NB4 (cell line): ENCODE data around the gene PPY.

ENCODE experiments used
- MYC ChIP-seq: IDR thresholded peaks from 2 replicates; pipeline ENCODE4 v1.6.1; 2011; ENCODE audit warnings: low read depth, low read length
- POLR2A ChIP-seq: IDR thresholded peaks from 2 replicates; pipeline ENCODE4 v1.6.1; 2011; ENCODE audit warnings: mild to moderate bottlenecking; ENCODE audit not compliant: insufficient read length; ENCODE audit errors: extremely low read depth
- TF ChIP-seq, protein P1 (sequence below): IDR thresholded peaks from one replicate; pipeline ENCODE4 v1.5.1; 2012; ENCODE audit warnings: low read depth, low read length
- TF ChIP-seq, protein P2 (sequence below): IDR thresholded peaks from 2 replicates; pipeline ENCODE4 v1.6.1; 2011; ENCODE audit warnings: low read depth, low read length

DNA sequence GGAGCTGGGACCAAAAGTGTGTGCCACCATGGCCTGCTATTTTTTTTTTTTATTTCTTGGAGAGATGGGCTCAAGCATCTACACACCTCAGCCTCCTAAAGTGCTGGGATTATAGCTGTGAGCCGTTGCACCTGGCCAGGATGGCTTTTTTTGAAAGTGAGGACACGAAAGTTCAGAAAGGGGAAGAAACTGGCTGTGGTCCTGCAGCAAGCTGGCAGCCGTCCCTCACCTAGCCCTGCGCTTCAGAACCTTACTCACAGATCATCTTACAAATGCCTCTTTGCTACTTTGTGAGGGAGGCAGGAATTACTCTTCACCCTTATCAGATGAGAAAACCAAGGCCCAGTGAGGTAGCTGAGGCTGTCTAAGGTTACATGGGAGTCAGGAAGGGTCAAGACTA, 4.5 kb upstream of the PPY start:
- TF ChIP-seq, protein P1, sequence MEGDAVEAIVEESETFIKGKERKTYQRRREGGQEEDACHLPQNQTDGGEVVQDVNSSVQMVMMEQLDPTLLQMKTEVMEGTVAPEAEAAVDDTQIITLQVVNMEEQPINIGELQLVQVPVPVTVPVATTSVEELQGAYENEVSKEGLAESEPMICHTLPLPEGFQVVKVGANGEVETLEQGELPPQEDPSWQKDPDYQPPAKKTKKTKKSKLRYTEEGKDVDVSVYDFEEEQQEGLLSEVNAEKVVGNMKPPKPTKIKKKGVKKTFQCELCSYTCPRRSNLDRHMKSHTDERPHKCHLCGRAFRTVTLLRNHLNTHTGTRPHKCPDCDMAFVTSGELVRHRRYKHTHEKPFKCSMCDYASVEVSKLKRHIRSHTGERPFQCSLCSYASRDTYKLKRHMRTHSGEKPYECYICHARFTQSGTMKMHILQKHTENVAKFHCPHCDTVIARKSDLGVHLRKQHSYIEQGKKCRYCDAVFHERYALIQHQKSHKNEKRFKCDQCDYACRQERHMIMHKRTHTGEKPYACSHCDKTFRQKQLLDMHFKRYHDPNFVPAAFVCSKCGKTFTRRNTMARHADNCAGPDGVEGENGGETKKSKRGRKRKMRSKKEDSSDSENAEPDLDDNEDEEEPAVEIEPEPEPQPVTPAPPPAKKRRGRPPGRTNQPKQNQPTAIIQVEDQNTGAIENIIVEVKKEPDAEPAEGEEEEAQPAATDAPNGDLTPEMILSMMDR: no peak
- TF ChIP-seq POLR2A (no peak), MYC (no peak)
- TF ChIP-seq, protein P2, sequence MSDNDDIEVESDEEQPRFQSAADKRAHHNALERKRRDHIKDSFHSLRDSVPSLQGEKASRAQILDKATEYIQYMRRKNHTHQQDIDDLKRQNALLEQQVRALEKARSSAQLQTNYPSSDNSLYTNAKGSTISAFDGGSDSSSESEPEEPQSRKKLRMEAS: no peak
